GM10248 (cell line): ENCODE measurements around the gene IFT122.

Experiments
- CTCF ChIA-PET: fragments of 300-600 bp; sonication (Branson Sonifier 250); formaldehyde crosslinking; extraction: SDS; loops from one replicate; lab custom pipeline; 2021; ENCODE audit warnings: antibody characterized with exemption; lab: Yijun Ruan, JAX
- POLR2A ChIA-PET: fragments of 350-650 bp; sonication (Branson Sonifier 250); formaldehyde crosslinking; extraction: SDS; loops from one replicate; lab custom pipeline; 2020; ENCODE audit warnings: antibody characterized with exemption; lab: Yijun Ruan, JAX
- DNase-seq: peaks from one replicate; pipeline ENCODE4 v3.0.0; 2012; ENCODE audit errors: extremely low spot score
- CTCF ChIP-seq: IDR thresholded peaks from 2 replicates; pipeline ENCODE4 v1.5.1; 2012; ENCODE audit warnings: mild to moderate bottlenecking, low read depth; ENCODE audit errors: extremely low read depth, missing control alignments, control extremely low read depth

IFT122 gene

DNA sequence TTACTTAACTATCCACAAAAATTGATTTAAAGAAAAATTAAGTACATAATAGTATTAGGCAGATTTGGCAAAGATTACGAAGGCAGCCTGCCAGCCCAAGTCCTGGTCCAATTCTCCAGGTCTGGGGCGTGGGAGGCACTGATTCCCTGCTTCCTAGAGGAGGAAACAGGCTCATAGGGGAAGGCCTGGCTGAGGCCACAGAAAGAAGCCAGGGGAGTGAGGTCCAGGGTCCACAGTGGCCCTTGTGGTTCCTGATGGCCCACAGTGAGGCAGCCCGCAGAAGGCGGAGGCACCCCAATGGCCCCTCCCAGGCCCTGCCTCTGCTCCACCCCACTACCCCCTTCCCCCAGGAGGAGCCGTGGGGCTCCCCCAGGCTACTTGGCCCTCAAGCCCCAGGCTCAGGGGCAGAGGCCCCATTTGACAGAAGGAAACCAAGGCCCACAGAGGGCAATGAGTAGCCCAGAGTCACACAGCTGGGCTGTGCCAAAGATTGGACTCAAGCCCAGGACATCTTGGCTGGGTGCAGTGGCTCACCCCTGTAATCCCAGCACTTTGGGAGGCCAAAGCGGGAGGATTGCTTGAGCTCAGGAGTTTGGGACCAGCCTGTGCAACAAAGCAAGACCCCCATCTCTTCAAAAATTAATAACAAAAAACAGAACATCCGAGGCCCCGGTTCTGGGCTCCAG lies 124.0 kb downstream of the IFT122 start:
- TF ChIP-seq CTCF, result no peak
- ChIA-PET CTCF (no interaction called here), POLR2A (no interaction called here)
- no peak for DNase-seq

- CTCF ChIA-PET, result interaction anchor here (2.1 to 3.2 kb wide), 2 partner anchors 12 to 13 kb away, joined by 8 to 10 read pairs; no protein-coding TSS in a partner anchor
- POLR2A ChIA-PET, result interaction anchor here (0.8 kb wide), 1 partner anchor 31 kb away, joined by 3 read pairs; no protein-coding TSS in a partner anchor
Measured at GRCh38 chr3:129564981-129565644, 125.1 kb downstream of the IFT122 start.

GRCh38 chr3:129565902-129566301 lies 125.9 kb downstream of the IFT122 start:
- TF ChIP-seq CTCF, result no peak
- POLR2A ChIA-PET, result no interaction called here
- CTCF ChIA-PET, result interaction anchor here (2.1 to 3.2 kb wide), 2 partner anchors 11 to 13 kb away, joined by 8 to 10 read pairs; no protein-coding TSS in a partner anchor
- DNase-seq, result no peak

More at GRCh38 chr3:129564981-129565644, 125.1 kb downstream of the IFT122 start:
- no peak for TF ChIP-seq CTCF
- DNase-seq, result no peak

GRCh38 chr3:129567176-129567705 lies 127.2 kb downstream of the IFT122 start:
- POLR2A ChIA-PET, result no interaction called here
- DNase-seq, result no peak
- CTCF ChIA-PET, result interaction anchor here (1.0 to 3.2 kb wide), 3 partner anchors 9 to 15 kb away, joined by 3 to 10 read pairs (median 8); no protein-coding TSS in a partner anchor
- TF ChIP-seq CTCF, result no peak

GRCh38 chr3:129567939-129568338 lies 127.9 kb downstream of the IFT122 start:
- ChIA-PET POLR2A (no interaction called here), CTCF (interaction anchor here (1.6 to 3.2 kb wide), 2 partner anchors 15 to 20 kb away, joined by 3 to 10 read pairs; no protein-coding TSS in a partner anchor)
- no peak for TF ChIP-seq CTCF
- DNase-seq, result no peak

GRCh38 chr3:129569856-129570255 lies 129.8 kb downstream of the IFT122 start:
- ChIA-PET CTCF (interaction anchor here (1.1 kb wide), 1 partner anchor 44 kb away, joined by 3 read pairs; no protein-coding TSS in a partner anchor), POLR2A (no interaction called here)
- no peak for DNase-seq
- no peak for TF ChIP-seq CTCF
